Adrenal gland (tissue), 12 donors: Measurements from ENCODE around the gene ZFYVE21. TPM values are rescaled to one million over a fixed set of nuclear protein-coding genes. Genes with fewer than 3 reads are reported as not detected.

Experiments used
- DNase-seq, 7 donors: peaks; one replicate each; pipeline ENCODE4 v3.0.0-alpha.2; 2019 to 2020
- H3K27ac ChIP-seq, 5 donors: fragments of 200-600 bp; sonication (generic) in 4 of 5; 1 replicate in 3 of 5; 2 replicates in 2 of 5; pipeline versions ENCODE4 v1.5.1 to v1.8.0; 2016 to 2020; ENCODE audit warnings: mild to moderate bottlenecking in 1 of 5
- H3K27me3 ChIP-seq: fragments of 200-600 bp; 2 replicates; pipeline ENCODE4 v1.8.0; 2021
- H3K36me3 ChIP-seq, 2 donors: fragments of 200-600 bp; replicated peaks in 1 of 2; 1 replicate in 1 of 2; 2 replicates in 1 of 2; pipeline versions ENCODE4 v1.5.1 to v1.8.0; 2018 to 2022
- H3K4me1 ChIP-seq, 2 donors: fragments of 200-600 bp; replicated peaks in 1 of 2; 1 replicate in 1 of 2; 2 replicates in 1 of 2; pipeline versions ENCODE4 v1.5.1 to v1.8.0; 2018 to 2021
- H3K4me3 ChIP-seq, 4 donors: fragments of 200-600 bp; sonication (generic) in 3 of 4; one replicate each; pipeline ENCODE4 v1.5.1; 2016 to 2018
- H3K9me3 ChIP-seq, 3 donors: fragments of 200-600 bp; sonication (generic) in 1 of 3; replicated peaks in 1 of 3; 1 replicate in 2 of 3; 2 replicates in 1 of 3; pipeline versions ENCODE4 v1.5.1 to v1.8.0; 2016 to 2021
- CTCF ChIP-seq, 6 experiments: fragments of 450-650 bp in 4 of 6; fragments of 200-600 bp in 2 of 6; sonication (generic) in 1 of 6; IDR thresholded peaks; 1 replicate in 5 of 6; 2 replicates in 1 of 6; pipeline versions ENCODE4 v1.5.1 to v1.8.0; 2016 to 2021; ENCODE audit warnings: antibody characterized with exemption in 6 of 6, mild to moderate bottlenecking in 2 of 6, moderate library complexity in 1 of 6
- POLR2A ChIP-seq, 2 donors: fragments of 450-650 bp; IDR thresholded peaks; one replicate each; pipeline ENCODE4 v1.6.1; 2017; ENCODE audit warnings: antibody characterized with exemption in 2 of 2, mild to moderate bottlenecking in 2 of 2, moderate library complexity in 1 of 2
- WGBS, 4 donors: extraction: QIAGEN DNeasy Blood & Tissue Kit in 2 of 4; methylation state at CpG; one replicate each; pipeline versions ENCODE4 v1.1.5 to v1.1.7; 2013 to 2017; 5-methylcytosine and 5-hydroxymethylcytosine counted together
- intact Hi-C, 2 donors: fragments of 100-400 bp; cut with DNase I; formaldehyde crosslinking; loops; one replicate each; pipeline versions ENCODE4 v1.14.1 to v1.15.0; 2022 to 2023
- polyA plus RNA-seq, 3 donors: library from polyadenylated mRNA; stranded (reverse); fragments of 200-250 nt in 2 of 3; fragments of 350-450 nt in 1 of 3; fragmentation: Illumina TruSeq in 1 of 3; extraction: RNeasy Lipid Tissue Mini Kit (QIAGEN cat#74804) in 1 of 3; gene quantifications; one replicate each; pipeline ENCODE4 v1.2.3, GENCODE V29; 2013 to 2014
- total RNA-seq, 9 donors: library from RNA; depleted of rRNA in 4 of 9; stranded (reverse); fragments of >200 nt in 4 of 9; fragments of 120-200 nt in 1 of 9; fragmentation: NEBNext Ultra II Directional in 1 of 9; extraction: Animal tissue kit (Norgen Biotek cat#: 25700) in 1 of 9; gene quantifications; one replicate each; pipeline versions ENCODE4 v1.1.0 to v1.2.4, GENCODE V29; 2013 to 2023
- donor health status: healthy with polysubstance abuse.
- donor health status: Bipolar disorder and iron deficiency.
- donor health status: DM: yes; HTN: yes; CAD: no.
- donor health status: DM: no; HTN: no; CAD: no.
- donor health status: DM: no; HTN: no; CAD: no.
- donor health status: DM: yes; HTN: yes; CAD: no.

The ZFYVE21 gene
- total and polyA plus RNA-seq, 12 donors = 20.9 to 71.4 (median 41.2) TPM

GRCh38 chr14:103745424-103745823, 29.8 kb downstream of the ZFYVE21 start:
- TF ChIP-seq CTCF (IDR thresholded peaks at IDR 0.05) (no peak), POLR2A (IDR thresholded peaks at IDR 0.05) (no peak)
- Histone ChIP-seq H3K27me3 (no peaks in the 10 kb centered on the region), H3K27ac (no peak overlapping the region), H3K9me3 (no peaks in the 10 kb centered on the region), H3K4me3 (no peak overlapping the region), H3K36me3 (peaks cover 0 to 15% of the 10 kb centered on the region in 2 donors), H3K4me1 (no peaks in the 10 kb centered on the region)
- intact Hi-C loops = no loop called here
- 66 to 89% (median 84%) methylated on average over 5 of the region's 5 CpGs for WGBS, 4 donors
- peak in 1 of 7 donors; percentile 27 for DNase-seq

DNA sequence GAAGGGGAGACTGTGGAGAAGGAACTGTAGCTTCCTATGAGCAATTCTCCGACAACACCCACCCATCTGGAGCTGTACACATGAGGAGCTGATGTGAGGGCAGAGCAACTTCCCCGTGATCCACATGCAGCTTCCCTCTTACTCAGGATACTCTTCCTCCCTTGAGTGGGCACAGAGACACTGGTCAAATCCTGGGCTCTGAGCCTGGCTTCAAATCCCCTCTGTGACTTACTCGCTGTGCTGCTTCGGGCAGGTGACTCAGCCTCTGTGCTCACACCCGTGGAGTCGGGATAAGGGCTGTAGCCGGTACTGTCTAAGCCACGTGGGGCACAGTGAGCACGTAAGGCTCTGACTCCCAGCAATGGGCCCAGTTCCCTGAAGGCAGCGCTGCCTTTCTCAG, 31.1 kb downstream of the ZFYVE21 start:
- peak in 1 of 7 donors; percentile 45 for DNase-seq
- Histone ChIP-seq H3K4me3 (no peak overlapping the region), H3K27ac (no peak overlapping the region), H3K27me3 (no peaks in the 10 kb centered on the region), H3K4me1 (no peaks in the 10 kb centered on the region), H3K36me3 (peaks cover 0 to 15% of the 10 kb centered on the region in 2 donors), H3K9me3 (no peaks in the 10 kb centered on the region)
- WGBS, 4 donors = 89 to 96% (median 91%) methylated on average over 9 to 10 of the region's 10 CpGs
- intact Hi-C loops = no loop called here
- TF ChIP-seq CTCF (IDR thresholded peaks at IDR 0.05) (no peak), POLR2A (IDR thresholded peaks at IDR 0.05) (no peak)

GRCh38 chr14:103748534-103748857, 32.9 kb downstream of the ZFYVE21 start:
- Histone ChIP-seq H3K9me3 (no peaks in the 10 kb centered on the region), H3K27me3 (no peaks in the 10 kb centered on the region), H3K4me3 (no peak overlapping the region), H3K27ac (no peak overlapping the region), H3K4me1 (no peaks in the 10 kb centered on the region), H3K36me3 (peaks cover 0 to 15% of the 10 kb centered on the region in 2 donors)
- DNase-seq = peak in 1 of 7 donors; percentile 51
- TF ChIP-seq CTCF (IDR thresholded peaks at IDR 0.05) = no peak
- no peak for TF ChIP-seq POLR2A (IDR thresholded peaks at IDR 0.05)
- intact Hi-C loops = no loop called here
- 63 to 86% (median 80%) methylated on average over 3 to 5 of the region's 5 CpGs for WGBS, 4 donors

- intact Hi-C loops = no loop called here
- Histone ChIP-seq H3K27me3 (no peaks in the 10 kb centered on the region), H3K36me3 (peaks cover 0 to 15% of the 10 kb centered on the region in 2 donors), H3K9me3 (no peaks in the 10 kb centered on the region), H3K4me3 (no peak overlapping the region), H3K27ac (no peak overlapping the region), H3K4me1 (no peaks in the 10 kb centered on the region)
- no peak for TF ChIP-seq CTCF (IDR thresholded peaks at IDR 0.05)
- TF ChIP-seq POLR2A (IDR thresholded peaks at IDR 0.05) = no peak
- DNase-seq = peak in 1 of 7 donors; percentile 18
- 91 to 93% (median 92%) methylated on average over 5 of the region's 5 CpGs for WGBS, 4 donors
These were observed 33.8 kb downstream of the ZFYVE21 start for GRCh38 chr14:103749452-103749851.
